GM18858 (cell line): ENCODE results near the gene NR4A2.

Source experiments
- ATAC-seq: cut with Tn5 transposase; IDR thresholded peaks from one replicate; pipeline ENCODE4 v1.9.1; 2021; ENCODE audit not compliant: unreplicated experiment

The NR4A2 gene

GRCh38 chr2:156340377-156340776 lies 7.9 kb upstream of the NR4A2 start:
- peak; percentile 10 for ATAC-seq

GRCh38 chr2:156339865-156340264 lies 7.3 kb upstream of the NR4A2 start:
- ATAC-seq, result no peak

- ATAC-seq, result no peak
Observed at GRCh38 chr2:156339110-156339847, 6.8 kb upstream of the NR4A2 start.

GRCh38 chr2:156338578-156338977 lies 6.1 kb upstream of the NR4A2 start:
- no peak for ATAC-seq

GRCh38 chr2:156334496-156335478 lies 2.3 kb upstream of the NR4A2 start:
- ATAC-seq, result no peak

- peak; percentile 33 for ATAC-seq
Observed at GRCh38 chr2:156333951-156334495, 1.5 kb upstream of the NR4A2 start.

- no peak for ATAC-seq
Observed at GRCh38 chr2:156333274-156333950, 891 bp upstream of the NR4A2 start.

GRCh38 chr2:156332284-156332533 lies 312 bp downstream of the NR4A2 start:
- ATAC-seq, result peak; percentile 5

GRCh38 chr2:156331572-156332283 lies 793 bp downstream of the NR4A2 start:
- ATAC-seq, result no peak

GRCh38 chr2:156329927-156330726 lies 2.4 kb downstream of the NR4A2 start:
- ATAC-seq, result no peak

GRCh38 chr2:156329031-156329926 lies 3.2 kb downstream of the NR4A2 start:
- no peak for ATAC-seq

- ATAC-seq, result no peak
Observed at GRCh38 chr2:156327835-156328695, 4.5 kb downstream of the NR4A2 start.

GRCh38 chr2:156326526-156327095 lies 5.9 kb downstream of the NR4A2 start:
- no peak for ATAC-seq

GRCh38 chr2:156325688-156326525 lies 6.6 kb downstream of the NR4A2 start:
- ATAC-seq, result no peak

- ATAC-seq, result no peak
Observed at GRCh38 chr2:156323754-156324153, 8.8 kb downstream of the NR4A2 start.

GRCh38 chr2:156322686-156323231 lies 9.8 kb downstream of the NR4A2 start:
- no peak for ATAC-seq
